H9 (cell line): ENCODE measurements around the gene ARIH1. TPM values are rescaled to one million over a fixed set of nuclear protein-coding genes. Genes with fewer than 3 reads are reported as not detected.
"Not testable (repeated sequence)": the region's sequence is repeated elsewhere in the genome, so short reads cannot be mapped to it uniquely, and the experiment has no call there.

Experiments used
- DNase-seq: peaks from one replicate; pipeline ENCODE4 v3.0.0-alpha.2; 2017
- H2AFZ ChIP-seq: one replicate; pipeline ENCODE4 v1.6.1; 2013; ENCODE audit warnings: mild to moderate bottlenecking, low read length, control low read depth, moderate library complexity
- H2AK5ac ChIP-seq: 2 replicates; pipeline ENCODE4 v1.6.1; 2013; ENCODE audit warnings: low read length, control low read depth, mixed read lengths; ENCODE audit not compliant: insufficient read length
- H2BK120ac ChIP-seq: one replicate; pipeline ENCODE4 v1.6.1; 2013; ENCODE audit warnings: low read depth, mild to moderate bottlenecking, low read length, control low read depth, inconsistent platforms; ENCODE audit not compliant: poor library complexity, severe bottlenecking
- H2BK12ac ChIP-seq: 2 replicates; pipeline ENCODE4 v1.6.1; 2013; ENCODE audit warnings: low read length, control low read depth, mixed read lengths, low read depth; ENCODE audit not compliant: insufficient read length
- H2BK15ac ChIP-seq: 2 replicates; pipeline ENCODE4 v1.6.1; 2013; ENCODE audit warnings: low read depth, low read length, control low read depth
- H2BK20ac ChIP-seq: one replicate; pipeline ENCODE4 v1.6.1; 2013; ENCODE audit warnings: low read depth, mild to moderate bottlenecking, low read length, control low read depth, inconsistent platforms; ENCODE audit not compliant: poor library complexity, severe bottlenecking
- H2BK5ac ChIP-seq: 2 replicates; pipeline ENCODE4 v1.6.1; 2013; ENCODE audit warnings: low read length, control low read depth, mixed read lengths; ENCODE audit not compliant: insufficient read length
- H3K14ac ChIP-seq: 2 replicates; pipeline ENCODE4 v1.6.1; 2013; ENCODE audit warnings: low read length, control low read depth; ENCODE audit not compliant: insufficient read depth
- H3K18ac ChIP-seq: 2 replicates; pipeline ENCODE4 v1.6.1; 2013; ENCODE audit warnings: low read depth, mild to moderate bottlenecking, mixed read lengths, low read length, control low read depth; ENCODE audit not compliant: insufficient read length
- H3K23ac ChIP-seq: 2 replicates; pipeline ENCODE4 v1.6.1; 2013; ENCODE audit warnings: low read length, control low read depth, mixed read lengths, low read depth; ENCODE audit not compliant: insufficient read length
- H3K23me2 ChIP-seq: 2 replicates; pipeline ENCODE4 v1.6.1; 2013; ENCODE audit warnings: low read depth, mild to moderate bottlenecking, mixed read lengths, low read length, control low read depth; ENCODE audit not compliant: insufficient read length, poor library complexity, severe bottlenecking
- H3K27ac ChIP-seq: 2 replicates; pipeline ENCODE4 v1.5.1; 2013; ENCODE audit warnings: low read length, control low read depth, mixed read lengths, low read depth; ENCODE audit not compliant: insufficient read length
- H3K27me3 ChIP-seq: 2 replicates; pipeline ENCODE4 v1.6.1; 2013; ENCODE audit warnings: low read length, control low read depth, inconsistent platforms; ENCODE audit not compliant: insufficient read depth
- H3K4ac ChIP-seq: 2 replicates; pipeline ENCODE4 v1.6.1; 2013; ENCODE audit warnings: low read depth, mild to moderate bottlenecking, control low read depth, inconsistent platforms, low read length, moderate library complexity
- H3K4me1 ChIP-seq: 2 replicates; pipeline ENCODE4 v1.6.1; 2013; ENCODE audit warnings: low read length, control low read depth, inconsistent platforms; ENCODE audit not compliant: insufficient read depth
- H3K4me2 ChIP-seq: 2 replicates; pipeline ENCODE4 v1.6.1; 2013; ENCODE audit warnings: low read length, control low read depth, mixed read lengths; ENCODE audit not compliant: insufficient read length, insufficient read depth
- H3K56ac ChIP-seq: 2 replicates; pipeline ENCODE4 v1.6.1; 2013; ENCODE audit warnings: low read depth, mild to moderate bottlenecking, mixed read lengths, low read length, control low read depth; ENCODE audit not compliant: insufficient read length
- H3K79me1 ChIP-seq: 2 replicates; pipeline ENCODE4 v1.6.1; 2013; ENCODE audit warnings: low read depth, mild to moderate bottlenecking, moderate library complexity, low read length, control low read depth, inconsistent platforms; ENCODE audit not compliant: insufficient read depth, poor library complexity, severe bottlenecking
- H3K79me2 ChIP-seq: 2 replicates; pipeline ENCODE4 v1.6.1; 2013; ENCODE audit warnings: low read length, control low read depth, inconsistent platforms; ENCODE audit not compliant: insufficient read depth
- H3K9ac ChIP-seq: 2 replicates; pipeline ENCODE4 v1.6.1; 2013; ENCODE audit warnings: low read length, control low read depth, mixed read lengths; ENCODE audit not compliant: insufficient read length; ENCODE audit errors: extremely low read depth
- H3K9me3 ChIP-seq: one replicate; pipeline ENCODE4 v1.6.1; 2013; ENCODE audit warnings: low read depth, low read length, inconsistent platforms; ENCODE audit not compliant: control insufficient read depth
- H3T11ph ChIP-seq: one replicate; pipeline ENCODE4 v1.6.1; 2013; ENCODE audit warnings: mild to moderate bottlenecking, low read length, control low read depth, inconsistent platforms
- H4K20me1 ChIP-seq: one replicate; pipeline ENCODE4 v1.6.1; 2013; ENCODE audit not compliant: control insufficient read depth, insufficient read length, insufficient read depth
- H4K5ac ChIP-seq: 2 replicates; pipeline ENCODE4 v1.6.1; 2013; ENCODE audit warnings: low read depth, mild to moderate bottlenecking, mixed read lengths, low read length, control low read depth; ENCODE audit not compliant: insufficient read length
- H4K8ac ChIP-seq: replicated peaks from 2 replicates; pipeline ENCODE4 v1.6.1; 2013; ENCODE audit warnings: low read length, control low read depth, mixed read lengths, low read depth; ENCODE audit not compliant: insufficient read length
- H4K91ac ChIP-seq: 2 replicates; pipeline ENCODE4 v1.6.1; 2013; ENCODE audit warnings: low read depth, mild to moderate bottlenecking, moderate library complexity, mixed read lengths, low read length, control low read depth; ENCODE audit not compliant: insufficient read length
- H3K27ac Mint-ChIP-seq, 3 experiments: 2 replicates in 2 of 3; 3 replicates in 1 of 3; pipeline ENCODE4 v1.8.0; 2020 to 2021; ENCODE audit warnings: mixed read lengths in 3 of 3, mild to moderate bottlenecking in 1 of 3, moderate library complexity in 1 of 3
- H3K27me3 Mint-ChIP-seq: 2 replicates; pipeline ENCODE4 v1.8.0; 2021; ENCODE audit warnings: low read depth, mild to moderate bottlenecking, moderate library complexity, mixed read lengths
- H3K36me3 Mint-ChIP-seq, 3 experiments: 2 replicates in 2 of 3; 3 replicates in 1 of 3; pipeline ENCODE4 v1.8.0; 2020 to 2021; ENCODE audit warnings: low read depth in 3 of 3, mixed read lengths in 3 of 3; ENCODE audit not compliant: insufficient read depth in 1 of 3
- H3K4me1 Mint-ChIP-seq, 2 experiments: 2 replicates each; pipeline ENCODE4 v1.8.0; 2020; ENCODE audit warnings: mixed read lengths in 2 of 2
- H3K4me3 Mint-ChIP-seq, 2 experiments: 2 replicates in 1 of 2; 3 replicates in 1 of 2; pipeline ENCODE4 v1.8.0; 2020 to 2021; ENCODE audit warnings: mild to moderate bottlenecking in 2 of 2, mixed read lengths in 2 of 2, moderate library complexity in 1 of 2
- H3K9me3 Mint-ChIP-seq, 2 experiments: 2 replicates in 1 of 2; 3 replicates in 1 of 2; pipeline ENCODE4 v1.8.0; 2020; ENCODE audit warnings: mild to moderate bottlenecking in 2 of 2, mixed read lengths in 2 of 2, moderate library complexity in 1 of 2
- WGBS: extraction: QIAGEN DNeasy Blood & Tissue Kit; methylation state at CpG from one replicate; pipeline ENCODE4 v1.1.7; 2013; ENCODE audit warnings: missing lambda C conversion rate, low lambda C conversion rate, mixed read lengths; ENCODE audit not compliant: insufficient read length; ENCODE audit errors: extremely low coverage; 5-methylcytosine and 5-hydroxymethylcytosine counted together
- total RNA-seq: library from RNA; stranded (reverse); gene quantifications from 2 replicates; pipeline ENCODE4 v1.2.1, GENCODE V29; 2021
- TF ChIP-seq, protein P1 (sequence below): fragments of 200-600 bp; sonication (generic); conservative IDR thresholded peaks from 3 replicates; pipeline ENCODE4 v1.8.0; 2021; ENCODE audit warnings: antibody characterized with exemption, mild to moderate bottlenecking

ARIH1 gene
- total RNA-seq, 1 experiment from 2014 or later, result 158 TPM

DNA sequence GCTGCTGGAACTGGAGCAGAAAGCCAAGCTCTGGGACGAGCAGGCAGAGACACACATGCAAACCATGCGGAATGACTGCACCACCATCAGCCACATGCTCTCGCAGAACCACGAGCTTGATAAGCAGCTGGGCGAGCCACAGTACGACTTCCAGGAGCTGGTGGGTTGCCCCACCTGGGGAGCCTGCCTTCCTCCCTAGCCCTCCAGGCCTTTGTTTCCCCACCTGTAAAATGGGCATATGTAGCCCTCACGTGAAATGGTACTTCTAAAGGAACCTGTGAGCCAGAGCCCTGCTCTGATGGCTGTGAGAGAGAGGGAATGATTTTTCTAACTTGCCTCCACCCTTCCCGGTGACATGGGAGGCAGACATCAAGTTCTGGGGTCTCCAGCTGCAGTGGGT lies 135.7 kb downstream of the ARIH1 start:
- no peaks in the 10 kb centered on the region for H3K9me3 ChIP-seq
- H3K79me1 ChIP-seq, result no peaks in the 10 kb centered on the region
- DNase-seq, result no peak
- H3K27ac Mint-ChIP-seq, result peak overlapping the region in 1 of 3 experiments; percentile 40; a peak in 1 of 7 replicates
- H3K79me2 ChIP-seq, result no peaks in the 10 kb centered on the region
- H3T11ph ChIP-seq, result no peak overlapping the region
- TF ChIP-seq, protein P1, sequence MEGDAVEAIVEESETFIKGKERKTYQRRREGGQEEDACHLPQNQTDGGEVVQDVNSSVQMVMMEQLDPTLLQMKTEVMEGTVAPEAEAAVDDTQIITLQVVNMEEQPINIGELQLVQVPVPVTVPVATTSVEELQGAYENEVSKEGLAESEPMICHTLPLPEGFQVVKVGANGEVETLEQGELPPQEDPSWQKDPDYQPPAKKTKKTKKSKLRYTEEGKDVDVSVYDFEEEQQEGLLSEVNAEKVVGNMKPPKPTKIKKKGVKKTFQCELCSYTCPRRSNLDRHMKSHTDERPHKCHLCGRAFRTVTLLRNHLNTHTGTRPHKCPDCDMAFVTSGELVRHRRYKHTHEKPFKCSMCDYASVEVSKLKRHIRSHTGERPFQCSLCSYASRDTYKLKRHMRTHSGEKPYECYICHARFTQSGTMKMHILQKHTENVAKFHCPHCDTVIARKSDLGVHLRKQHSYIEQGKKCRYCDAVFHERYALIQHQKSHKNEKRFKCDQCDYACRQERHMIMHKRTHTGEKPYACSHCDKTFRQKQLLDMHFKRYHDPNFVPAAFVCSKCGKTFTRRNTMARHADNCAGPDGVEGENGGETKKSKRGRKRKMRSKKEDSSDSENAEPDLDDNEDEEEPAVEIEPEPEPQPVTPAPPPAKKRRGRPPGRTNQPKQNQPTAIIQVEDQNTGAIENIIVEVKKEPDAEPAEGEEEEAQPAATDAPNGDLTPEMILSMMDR, result no peak
- H4K91ac ChIP-seq, result no peak overlapping the region
- no peak overlapping the region for H3K9ac ChIP-seq
- peaks cover 6% of the 10 kb centered on the region for H3K27me3 Mint-ChIP-seq
- H3K14ac ChIP-seq, result no peak overlapping the region
- WGBS, result no CpG with 5 or more reads among the region's 8 CpGs
- no peak overlapping the region for H2BK12ac ChIP-seq
- H2BK120ac ChIP-seq, result no peak overlapping the region
- H3K4me3 Mint-ChIP-seq, result no peak overlapping the region
- H3K4me2 ChIP-seq, result no peak overlapping the region
- H3K18ac ChIP-seq, result no peak overlapping the region
- H2AK5ac ChIP-seq, result no peak overlapping the region
- H2BK15ac ChIP-seq, result no peak overlapping the region
- no peak overlapping the region for H3K23ac ChIP-seq
- H4K20me1 ChIP-seq, result no peaks in the 10 kb centered on the region
- no peaks in the 10 kb centered on the region for H3K36me3 Mint-ChIP-seq
- H4K8ac ChIP-seq, result no peak overlapping the region
- no peak overlapping the region for H3K4ac ChIP-seq
- H4K5ac ChIP-seq, result no peak overlapping the region
- no peaks in the 10 kb centered on the region for H3K4me1 ChIP-seq
- H3K9me3 Mint-ChIP-seq, result no peaks in the 10 kb centered on the region
- H3K4me1 Mint-ChIP-seq, result peaks cover 5 to 14% of the 10 kb centered on the region in 2 experiments
- no peak overlapping the region for H3K27ac ChIP-seq
- H3K56ac ChIP-seq, result no peak overlapping the region
- H2AFZ ChIP-seq, result no peak overlapping the region
- H3K23me2 ChIP-seq, result no peaks in the 10 kb centered on the region
- H2BK20ac ChIP-seq, result no peak overlapping the region
- H2BK5ac ChIP-seq, result no peak overlapping the region
- H3K27me3 ChIP-seq, result no peaks in the 10 kb centered on the region

DNA sequence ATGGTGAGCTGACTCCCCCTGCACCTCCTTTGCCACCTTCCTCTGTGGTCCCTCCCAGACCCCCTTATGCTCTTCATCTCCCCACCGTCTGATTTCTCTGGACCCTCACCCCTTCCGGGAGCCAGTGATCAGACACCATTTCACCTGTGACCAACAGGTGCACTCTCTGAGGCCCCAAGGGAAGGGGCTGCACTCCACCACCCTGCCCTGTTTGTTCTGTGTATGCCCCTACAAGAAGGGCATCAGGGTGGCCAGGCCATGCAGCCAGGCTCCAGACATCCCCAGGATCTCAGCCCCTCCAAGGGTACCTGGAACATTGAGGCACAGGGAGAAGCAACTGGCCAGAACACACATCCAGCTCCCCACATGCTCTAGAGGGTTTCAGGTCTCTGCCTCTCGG lies 138.2 kb downstream of the ARIH1 start:
- not testable (repeated sequence) for H2BK5ac ChIP-seq, H3K27ac ChIP-seq, H3K56ac ChIP-seq, H3K9me3 ChIP-seq, H3K36me3 Mint-ChIP-seq, H3K4me3 Mint-ChIP-seq, H3T11ph ChIP-seq, H2BK12ac ChIP-seq, DNase-seq, H3K79me1 ChIP-seq, H2AK5ac ChIP-seq, H3K9ac ChIP-seq, H3K79me2 ChIP-seq, H3K18ac ChIP-seq, H4K5ac ChIP-seq, H4K91ac ChIP-seq, H2BK120ac ChIP-seq, H2BK20ac ChIP-seq, H3K14ac ChIP-seq, H3K4me2 ChIP-seq, H3K9me3 Mint-ChIP-seq, H3K4ac ChIP-seq, H3K23me2 ChIP-seq, H4K20me1 ChIP-seq, H4K8ac ChIP-seq, H2AFZ ChIP-seq, H3K27me3 ChIP-seq, H3K23ac ChIP-seq, H3K27me3 Mint-ChIP-seq, H3K27ac Mint-ChIP-seq, H2BK15ac ChIP-seq
- H3K4me1 ChIP-seq, result peaks cover 12% of the 10 kb centered on the region; the same call in 1 of the 2 replicates
- H3K4me1 Mint-ChIP-seq, result peaks cover 19 to 20% of the 10 kb centered on the region in 2 experiments
- WGBS, result no CpG with 5 or more reads among the region's 3 CpGs
